SJCRH30 (cell line): Measurements from ENCODE around the gene NME4. TPM values are rescaled to one million over a fixed set of nuclear protein-coding genes. Genes with fewer than 3 reads are reported as not detected.

ENCODE experiments used
- DNase-seq, 2 experiments: peaks; one replicate each; pipeline ENCODE4 v3.0.0-alpha.2; 2015 to 2020
- H3K27ac ChIP-seq: fragments of 250-450 bp; sonication (Bioruptor Pico); 2 replicates; pipeline ENCODE4 v1.5.1; 2020; ENCODE audit warnings: mild to moderate bottlenecking, moderate library complexity
- H3K27me3 ChIP-seq: fragments of 250-450 bp; sonication (Bioruptor Pico); 2 replicates; pipeline ENCODE4 v1.5.1; 2020; ENCODE audit warnings: mild to moderate bottlenecking, moderate library complexity
- H3K36me3 ChIP-seq: fragments of 250-450 bp; sonication (Bioruptor Pico); 2 replicates; pipeline ENCODE4 v1.5.1; 2020; ENCODE audit warnings: mild to moderate bottlenecking, moderate library complexity
- H3K4me1 ChIP-seq: fragments of 250-450 bp; sonication (Bioruptor Pico); 2 replicates; pipeline ENCODE4 v1.5.1; 2020; ENCODE audit warnings: mild to moderate bottlenecking, moderate library complexity
- H3K4me3 ChIP-seq: fragments of 250-450 bp; sonication (Bioruptor Pico); 2 replicates; pipeline ENCODE4 v1.5.1; 2020; ENCODE audit warnings: mild to moderate bottlenecking, moderate library complexity
- H3K9me3 ChIP-seq: fragments of 250-450 bp; sonication (Bioruptor Pico); replicated peaks from 2 replicates; pipeline ENCODE4 v1.5.1; 2020; ENCODE audit warnings: mild to moderate bottlenecking, moderate library complexity
- total RNA-seq: library from RNA; depleted of rRNA; stranded (reverse); fragments of >200 nt; shearing (Covaris generic); gene quantifications from 2 replicates; pipeline ENCODE4 v1.2.3, GENCODE V29; 2014

NME4 gene
- total RNA-seq, 1 experiment from 2014 or later: 140 TPM

GRCh38 chr16:392450-393030, 4.5 kb upstream of the NME4 start:
- no peaks in the 10 kb centered on the region for H3K9me3 ChIP-seq
- H3K27me3 ChIP-seq: no peaks in the 10 kb centered on the region
- H3K4me1 ChIP-seq: no peaks in the 10 kb centered on the region; the same call in 1 of the 2 replicates
- H3K4me3 ChIP-seq: no peak overlapping the region
- no peak overlapping the region for H3K27ac ChIP-seq
- no peak for DNase-seq
- no peaks in the 10 kb centered on the region for H3K36me3 ChIP-seq

DNA sequence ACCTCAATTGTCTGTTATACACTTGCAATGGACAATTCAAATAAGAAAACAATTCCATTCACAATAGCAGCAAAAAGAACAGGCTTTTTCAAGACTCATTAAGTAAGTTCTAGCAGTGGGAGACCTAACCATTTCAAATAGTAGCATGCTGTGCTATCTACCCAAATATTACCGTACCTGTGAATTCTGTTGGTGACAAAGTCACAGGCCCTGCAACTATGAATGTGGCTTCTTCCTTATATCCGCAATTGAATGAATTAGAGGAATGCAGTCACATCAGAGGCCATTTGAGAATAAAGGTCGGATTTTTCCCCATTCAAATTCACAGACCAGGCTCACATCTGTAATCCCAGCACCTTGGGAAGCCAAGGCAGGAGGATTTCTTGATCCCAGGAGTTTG, 800 bp upstream of the NME4 start:
- no peaks in the 10 kb centered on the region for H3K9me3 ChIP-seq
- no peaks in the 10 kb centered on the region; the same call in 1 of the 2 replicates for H3K4me1 ChIP-seq
- H3K4me3 ChIP-seq: peak overlapping the region; percentile 85
- 0 out of 2 replicates have a peak, but pooled peaks cover 2% of the 10 kb centered on the region for H3K36me3 ChIP-seq
- H3K27ac ChIP-seq: no peak overlapping the region
- no peak for DNase-seq
- no peaks in the 10 kb centered on the region for H3K27me3 ChIP-seq

DNA sequence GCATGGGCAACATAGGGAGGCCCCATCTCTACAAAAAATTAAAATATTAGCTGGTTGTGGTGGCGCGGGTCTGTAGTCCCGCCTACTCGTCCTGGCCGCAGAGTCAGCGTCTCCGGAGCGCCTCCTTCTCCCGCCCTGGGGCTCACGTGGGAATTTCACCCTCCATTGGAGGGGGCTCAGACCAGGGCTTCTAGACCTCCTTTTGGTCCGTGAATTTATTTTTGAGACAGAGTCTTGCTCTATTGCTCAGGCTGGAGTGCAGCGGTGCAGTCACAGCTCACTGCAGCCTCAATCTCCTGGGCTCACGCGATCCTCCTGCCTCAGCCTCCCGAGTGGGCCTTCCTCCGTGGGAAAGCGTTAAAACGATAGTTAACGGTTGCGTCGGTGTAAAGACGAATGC, 394 bp upstream of the NME4 start:
- no peaks in the 10 kb centered on the region; the same call in 1 of the 2 replicates for H3K4me1 ChIP-seq
- peak overlapping the region; percentile 85 for H3K4me3 ChIP-seq
- H3K27ac ChIP-seq: no peak overlapping the region
- DNase-seq: peak; percentile 67 to 75
- 0 out of 2 replicates have a peak, but pooled peaks cover 2% of the 10 kb centered on the region for H3K36me3 ChIP-seq
- H3K27me3 ChIP-seq: no peaks in the 10 kb centered on the region
- H3K9me3 ChIP-seq: no peaks in the 10 kb centered on the region

DNA sequence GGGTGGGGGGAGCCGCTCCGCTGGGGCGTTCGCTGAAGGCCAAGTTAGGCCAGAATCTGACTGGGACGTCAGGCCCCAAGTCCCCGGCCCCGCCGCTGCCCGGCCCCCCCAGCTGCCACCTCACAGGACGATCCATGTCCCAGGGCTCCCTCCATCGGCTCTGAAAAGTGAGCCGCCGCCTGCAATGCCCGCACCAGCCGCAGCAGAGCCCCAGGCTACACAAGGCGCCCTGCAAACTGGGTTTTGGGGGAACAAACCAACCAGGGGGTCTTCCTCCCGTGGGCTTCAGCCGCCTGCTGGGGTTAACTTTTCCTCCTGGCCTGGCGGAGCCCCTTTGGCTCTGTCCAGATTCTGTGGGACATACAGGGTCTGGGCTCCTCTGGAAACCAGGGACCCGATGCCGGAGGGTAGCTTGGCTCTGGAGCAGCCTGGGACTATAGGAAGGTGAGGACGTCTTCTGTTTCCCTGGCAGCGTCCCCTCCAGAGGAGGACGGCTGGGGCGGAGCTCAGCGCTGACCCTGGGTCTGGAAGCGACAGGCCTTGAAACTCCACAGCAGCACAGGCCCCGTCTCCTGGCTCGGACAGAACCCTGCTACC, 835 bp downstream of the NME4 start:
- Histone ChIP-seq H3K27me3 (no peaks in the 10 kb centered on the region), H3K27ac (no peak overlapping the region), H3K36me3 (0 out of 2 replicates have a peak, but pooled peaks cover 2% of the 10 kb centered on the region), H3K4me1 (no peaks in the 10 kb centered on the region; the same call in 1 of the 2 replicates), H3K9me3 (no peaks in the 10 kb centered on the region), H3K4me3 (no peak overlapping the region)
- peak; percentile 48 to 51 for DNase-seq

DNA sequence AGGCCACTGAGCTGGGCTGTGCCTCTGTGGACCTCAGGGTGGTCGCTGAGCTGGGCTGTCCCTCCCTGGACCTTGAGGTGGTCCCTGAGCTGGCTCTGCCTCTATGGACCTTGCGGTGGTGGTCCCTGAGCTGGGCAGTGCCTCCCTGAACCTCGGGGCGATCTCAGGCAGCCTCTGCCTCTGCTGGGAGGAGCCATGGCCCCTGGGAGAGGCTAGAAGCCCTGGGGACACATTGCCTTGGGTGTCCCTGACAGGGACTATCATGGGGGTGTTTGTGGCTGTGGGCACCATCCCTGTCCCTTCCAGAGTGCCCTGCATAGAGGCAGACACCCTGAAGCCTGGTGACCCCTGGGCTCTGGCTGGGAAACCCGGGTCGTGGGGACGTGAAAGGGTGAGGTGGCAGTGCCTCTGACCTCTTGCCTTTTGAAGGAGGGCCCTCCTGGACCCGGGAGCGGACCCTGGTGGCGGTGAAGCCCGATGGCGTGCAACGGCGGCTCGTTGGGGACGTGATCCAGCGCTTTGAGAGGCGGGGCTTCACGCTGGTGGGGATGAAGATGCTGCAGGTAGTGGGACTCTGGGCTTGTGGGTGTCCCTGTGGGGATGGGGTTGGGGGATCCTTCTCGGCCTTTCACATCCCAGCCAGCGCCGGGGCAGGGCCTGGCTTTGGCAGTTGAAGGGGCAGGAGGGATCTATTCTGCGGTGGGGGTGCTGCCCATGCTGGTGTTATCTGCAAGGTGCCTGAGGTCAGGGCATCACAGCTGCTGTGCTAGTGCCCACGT, 1.8 kb downstream of the NME4 start:
- Histone ChIP-seq H3K27me3 (no peaks in the 10 kb centered on the region), H3K36me3 (0 out of 2 replicates have a peak, but pooled peaks cover 2% of the 10 kb centered on the region), H3K9me3 (no peaks in the 10 kb centered on the region), H3K27ac (no peak overlapping the region), H3K4me3 (no peak overlapping the region), H3K4me1 (no peaks in the 10 kb centered on the region; the same call in 1 of the 2 replicates)
- DNase-seq: no peak

- H3K27ac ChIP-seq: no peak overlapping the region
These were observed 2.5 kb downstream of the NME4 start for GRCh38 chr16:399340-400019.

DNA sequence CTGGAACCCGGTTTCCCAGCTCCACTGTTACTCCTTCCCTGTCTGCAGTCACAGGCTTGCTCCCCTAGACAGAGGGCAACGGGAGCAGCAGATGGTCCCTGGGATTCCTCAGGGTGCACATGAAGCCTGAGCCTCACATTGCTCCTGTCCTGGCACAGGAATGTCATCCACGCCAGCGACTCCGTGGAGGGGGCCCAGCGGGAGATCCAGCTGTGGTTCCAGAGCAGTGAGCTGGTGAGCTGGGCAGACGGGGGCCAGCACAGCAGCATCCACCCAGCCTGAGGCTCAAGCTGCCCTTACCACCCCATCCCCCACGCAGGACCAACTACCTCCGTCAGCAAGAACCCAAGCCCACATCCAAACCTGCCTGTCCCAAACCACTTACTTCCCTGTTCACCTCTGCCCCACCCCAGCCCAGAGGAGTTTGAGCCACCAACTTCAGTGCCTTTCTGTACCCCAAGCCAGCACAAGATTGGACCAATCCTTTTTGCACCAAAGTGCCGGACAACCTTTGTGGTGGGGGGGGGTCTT, 3.1 kb downstream of the NME4 start:
- DNase-seq: no peak
- Histone ChIP-seq H3K36me3 (0 out of 2 replicates have a peak, but pooled peaks cover 2% of the 10 kb centered on the region), H3K9me3 (no peaks in the 10 kb centered on the region), H3K27me3 (no peaks in the 10 kb centered on the region), H3K4me3 (no peak overlapping the region), H3K27ac (no peak overlapping the region), H3K4me1 (no peaks in the 10 kb centered on the region; the same call in 1 of the 2 replicates)

More at GRCh38 chr16:399340-400019, 2.5 kb downstream of the NME4 start:
- Histone ChIP-seq H3K4me1 (no peaks in the 10 kb centered on the region; the same call in 1 of the 2 replicates), H3K27me3 (no peaks in the 10 kb centered on the region), H3K9me3 (no peaks in the 10 kb centered on the region), H3K4me3 (no peak overlapping the region), H3K36me3 (0 out of 2 replicates have a peak, but pooled peaks cover 2% of the 10 kb centered on the region)
- DNase-seq: no peak

- Histone ChIP-seq H3K9me3 (no peaks in the 10 kb centered on the region), H3K4me1 (no peaks in the 10 kb centered on the region; the same call in 1 of the 2 replicates), H3K27me3 (no peaks in the 10 kb centered on the region), H3K36me3 (0 out of 2 replicates have a peak, but pooled peaks cover 2% of the 10 kb centered on the region), H3K4me3 (peak within 1 kb of the TSS; percentile 71), H3K27ac (peak within 1 kb of the TSS; percentile 67)
- DNase-seq: peak; percentile 94
These were observed 4.7 kb downstream of the NME4 start, which contains the start of gene DECR2 for GRCh38 chr16:401468-402348. DECR2 (plus strand) TSS chr16:401885; CDS start chr16:401964, 79 bp downstream.

DNA sequence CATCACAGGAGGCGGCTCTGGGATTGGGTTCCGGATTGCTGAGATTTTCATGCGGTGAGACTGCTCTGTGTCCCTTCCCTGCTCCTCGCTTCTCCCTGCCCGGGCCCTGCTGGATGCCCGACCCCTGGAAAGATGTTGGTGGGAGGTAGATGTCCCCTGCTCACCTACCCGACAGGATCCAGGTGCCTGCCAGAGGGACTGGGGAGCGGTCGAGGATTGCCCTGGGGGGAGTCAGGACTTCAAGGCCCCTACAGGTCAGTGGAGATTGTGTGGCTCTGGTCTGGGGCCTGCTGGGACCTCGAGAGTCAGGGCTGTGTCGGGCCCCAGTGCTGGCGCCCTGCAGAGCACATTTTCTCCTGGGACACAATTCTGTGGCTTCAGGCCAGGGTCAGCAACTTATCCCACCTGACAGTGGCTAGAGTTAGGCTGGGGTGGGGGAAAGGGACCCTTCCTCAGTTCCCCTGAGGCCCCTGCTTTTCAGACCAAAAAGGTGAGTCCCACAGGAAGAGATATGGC, 8.0 kb downstream of the NME4 start:
- no peak overlapping the region for H3K4me3 ChIP-seq
- no peak for DNase-seq
- no peaks in the 10 kb centered on the region for H3K4me1 ChIP-seq
- no peak overlapping the region for H3K27ac ChIP-seq
- H3K9me3 ChIP-seq: no peaks in the 10 kb centered on the region
- no peaks in the 10 kb centered on the region for H3K36me3 ChIP-seq
- H3K27me3 ChIP-seq: no peaks in the 10 kb centered on the region

DNA sequence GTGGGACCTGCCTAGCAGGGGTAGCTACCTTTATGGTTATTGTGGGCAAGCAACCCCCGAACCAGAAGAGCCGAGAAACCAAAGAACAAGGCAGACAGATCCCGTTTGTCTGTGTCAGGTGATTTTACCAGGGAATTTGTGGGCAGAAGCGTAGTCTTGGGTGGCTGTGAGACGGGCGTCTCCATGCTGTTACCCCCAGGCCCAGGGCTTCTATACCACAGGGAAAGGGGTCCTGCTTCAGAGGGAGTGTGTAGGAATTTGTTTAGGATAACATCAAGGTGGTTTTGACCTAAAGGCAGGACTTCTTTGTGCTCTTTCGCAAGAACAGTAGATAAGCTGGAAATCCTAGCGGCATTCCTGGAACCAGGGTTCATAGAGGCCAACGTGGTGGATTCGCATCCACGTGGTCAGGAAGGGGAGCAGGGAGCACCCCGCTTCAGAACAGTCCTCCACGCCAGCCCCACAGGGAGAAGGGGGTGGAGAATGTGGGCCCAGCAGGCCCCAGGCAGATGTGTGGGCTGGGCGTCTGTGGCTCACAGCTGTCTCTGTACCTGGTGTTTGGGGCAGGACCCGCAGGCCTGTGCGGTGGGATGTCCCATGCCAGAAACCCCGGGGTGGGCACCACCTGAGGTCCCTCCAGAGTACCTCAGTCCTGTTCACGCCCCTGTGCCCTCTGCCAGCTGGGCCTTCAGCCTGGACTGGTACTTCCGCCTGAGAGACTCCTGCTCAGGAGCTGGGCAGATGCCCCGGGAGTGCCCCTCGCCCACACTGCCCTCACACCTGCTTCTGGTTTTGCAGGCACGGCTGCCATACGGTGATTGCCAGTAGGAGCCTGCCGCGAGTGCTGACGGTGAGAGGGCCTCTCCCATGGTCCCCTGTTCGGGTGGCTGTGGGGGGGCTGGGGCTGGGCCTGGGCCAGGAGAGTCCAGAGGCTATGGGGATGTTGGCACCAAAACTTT, 8.8 kb downstream of the NME4 start:
- Histone ChIP-seq H3K36me3 (no peaks in the 10 kb centered on the region), H3K4me3 (no peak overlapping the region), H3K27ac (no peak overlapping the region), H3K9me3 (no peaks in the 10 kb centered on the region), H3K27me3 (no peaks in the 10 kb centered on the region), H3K4me1 (no peaks in the 10 kb centered on the region)
- DNase-seq: no peak

GRCh38 chr16:407253-407652, 10.3 kb downstream of the NME4 start:
- H3K4me1 ChIP-seq: no peaks in the 10 kb centered on the region
- H3K4me3 ChIP-seq: no peak overlapping the region
- DNase-seq: no peak
- H3K9me3 ChIP-seq: no peaks in the 10 kb centered on the region
- no peaks in the 10 kb centered on the region for H3K36me3 ChIP-seq
- H3K27me3 ChIP-seq: no peaks in the 10 kb centered on the region
- no peak overlapping the region for H3K27ac ChIP-seq

GRCh38 chr16:410516-411178, 13.6 kb downstream of the NME4 start:
- Histone ChIP-seq H3K9me3 (no peaks in the 10 kb centered on the region), H3K27me3 (no peaks in the 10 kb centered on the region), H3K4me1 (no peaks in the 10 kb centered on the region), H3K36me3 (no peaks in the 10 kb centered on the region), H3K4me3 (no peak overlapping the region), H3K27ac (no peak overlapping the region)
- DNase-seq: no peak
